GM12878 (cell line): Measurements from ENCODE around the gene RBM8A. TPM values are rescaled to one million over a fixed set of nuclear protein-coding genes. Genes with fewer than 3 reads are reported as not detected.
A peak's percentile ranks its signal among the peaks of the same experiment; 100 is the strongest.

Experiments
- BACH1 ChIP-seq: fragments of 450-650 bp; IDR thresholded peaks from 2 replicates; pipeline ENCODE4 v1.6.1; 2017; ENCODE audit warnings: mild to moderate bottlenecking, borderline replicate concordance
- BCLAF1 ChIP-seq: fragments of 450-650 bp; IDR thresholded peaks from 2 replicates; pipeline ENCODE4 v1.6.1; 2017; ENCODE audit warnings: antibody characterized with exemption, mild to moderate bottlenecking, moderate library complexity
- CBX5 ChIP-seq: sonication (generic); IDR thresholded peaks from 2 replicates; pipeline ENCODE4 v1.6.1; 2016; ENCODE audit warnings: low read depth, moderate library complexity, mild to moderate bottlenecking, inconsistent platforms
- GABPA ChIP-seq: IDR thresholded peaks from 2 replicates; pipeline ENCODE4 v1.6.1; 2014; ENCODE audit warnings: antibody characterized with exemption, low read depth, mild to moderate bottlenecking, inconsistent platforms
- IKZF2 ChIP-seq, 2 experiments: fragments of 450-650 bp; IDR thresholded peaks; 2 replicates each; pipeline ENCODE4 v1.6.1; 2017; ENCODE audit warnings: mild to moderate bottlenecking in 2 of 2, moderate library complexity in 2 of 2
- KLF5 ChIP-seq: fragments of 450-650 bp; IDR thresholded peaks from 2 replicates; pipeline ENCODE4 v1.6.1; 2014; ENCODE audit warnings: mild to moderate bottlenecking; ENCODE audit not compliant: partially characterized antibody
- MEF2B ChIP-seq: fragments of 450-650 bp; IDR thresholded peaks from 2 replicates; pipeline ENCODE4 v1.6.1; 2018; ENCODE audit warnings: mild to moderate bottlenecking, moderate library complexity; ENCODE audit not compliant: partially characterized antibody, poor library complexity, severe bottlenecking
- MYC ChIP-seq: IDR thresholded peaks from 2 replicates; pipeline ENCODE4 v1.6.1; 2011; ENCODE audit warnings: mild to moderate bottlenecking, low read length, moderate library complexity, inconsistent platforms; ENCODE audit not compliant: insufficient read depth, insufficient replicate concordance, insufficient read length, severe bottlenecking
- NFYB ChIP-seq: IDR thresholded peaks from 2 replicates; pipeline ENCODE4 v1.6.1; 2011; ENCODE audit warnings: low read depth, mild to moderate bottlenecking, low read length, improper control_type of control experiment, moderate library complexity; ENCODE audit not compliant: insufficient read depth
- PAX8 ChIP-seq: fragments of 450-650 bp; IDR thresholded peaks from 2 replicates; pipeline ENCODE4 v1.6.1; 2017; ENCODE audit warnings: mild to moderate bottlenecking, moderate library complexity
- RUNX3 ChIP-seq: IDR thresholded peaks from 2 replicates; pipeline ENCODE4 v1.6.1; 2012; ENCODE audit warnings: low read length, inconsistent platforms
- SRF ChIP-seq, 2 experiments: IDR thresholded peaks; 2 replicates each; pipeline ENCODE4 v1.6.1; 2011; ENCODE audit warnings: low read depth in 2 of 2, low read length in 2 of 2, mild to moderate bottlenecking in 1 of 2, moderate library complexity in 1 of 2
- TARDBP ChIP-seq: IDR thresholded peaks from 2 replicates; pipeline ENCODE4 v1.6.1; 2016; ENCODE audit warnings: borderline replicate concordance
- TCF7 ChIP-seq: IDR thresholded peaks from 2 replicates; pipeline ENCODE4 v1.6.1; 2014; ENCODE audit warnings: antibody characterized with exemption, borderline replicate concordance
- USF2 ChIP-seq: IDR thresholded peaks from 2 replicates; pipeline ENCODE4 v1.6.1; 2011; ENCODE audit warnings: low read depth, low read length, improper control_type of control experiment, borderline replicate concordance
- ZBTB11 ChIP-seq: fragments of 450-650 bp; formaldehyde crosslinking; IDR thresholded peaks from 2 replicates; pipeline ENCODE4 v1.5.0; 2022; ENCODE audit warnings: mild to moderate bottlenecking, missing genetic modification characterization
- ZNF217 ChIP-seq: fragments of 450-650 bp; IDR thresholded peaks from 2 replicates; pipeline ENCODE4 v1.6.1; 2017; ENCODE audit warnings: antibody characterized with exemption, mild to moderate bottlenecking
- ZNF687 ChIP-seq: fragments of 450-650 bp; IDR thresholded peaks from 2 replicates; pipeline ENCODE4 v1.6.1; 2017; ENCODE audit warnings: mild to moderate bottlenecking, moderate library complexity
- polyA plus RNA-seq, 11 experiments: library from polyadenylated mRNA; depleted of rRNA in 4 of 11; unstranded in 6 of 11; stranded (reverse) in 5 of 11; fragments of >200 nt; fragmentation: Nextera tagmentation in 4 of 11; fragmentation: Illumina TruSeq in 1 of 11; extraction: Ambion mirVana in 4 of 11; extraction: Trizol in 1 of 11; gene quantifications; 1 replicate in 1 of 11; 2 replicates in 10 of 11; pipeline versions ENCODE4 v1.2.1 to v1.2.3, GENCODE V29; 2011 to 2016; ENCODE audit warnings: inconsistent platforms in 2 of 11, missing spikeins in 2 of 11, low read depth in 1 of 11
- total RNA-seq, 4 experiments: library from RNA; depleted of rRNA in 3 of 4; stranded (reverse); fragments of >200 nt in 3 of 4; fragmentation: Illumina TruSeq in 1 of 4; extraction: Trizol in 1 of 4; gene quantifications; 2 replicates each; pipeline versions ENCODE4 v1.2.1 to v1.2.3, GENCODE V29; 2013 to 2021

The RBM8A gene
- total and polyA plus RNA-seq, 10 of the 15 experiments (the other 5 are each of a cell fraction or from before 2014, with no cell fraction given), result 110 to 1,248 (median 248) TPM

GRCh38 chr1:145964328-145965118, 37.2 kb upstream of the RBM8A start, which contains the start of the genes ANKRD34A and POLR3GL (continued):
- TF ChIP-seq BACH1 (no peak; the same call in 1 of the 2 replicates), ZBTB11 (CRISPR knock-in tag) (no peak), ZNF217 (no peak), BCLAF1 (no peak), RUNX3 (no peak; the same call in 1 of the 2 replicates), TARDBP (no peak), TCF7 (no peak), CBX5 (no peak), GABPA (no peak; the same call in 1 of the 2 replicates), MEF2B (no peak), USF2 (no peak), IKZF2 (IDR thresholded peaks at IDR 0.05) (no peak; a peak in 2 of 4 replicates), PAX8 (no peak), NFYB (peak; percentile 97), KLF5 (no peak), SRF (IDR thresholded peaks at IDR 0.05; ENCODE audit: low read depth in 2 of 2, low read length in 2 of 2) (no peak), ZNF687 (0 out of 2 replicates have a peak, but pooled peaks have one; percentile 60), MYC (no peak)
